ENCODE measurements around the gene ELOA.

Gene ELOA

GRCh38 chr1:23751815-23752200 lies 8.5 kb downstream of the ELOA start:
- no peak for TF ChIP-seq CTCF (conservative IDR thresholded peaks at IDR 0.05; ENCODE audit: low read depth, low read length)
- DNase-seq (ENCODE audit: low read depth): no peak
- H3K4me3 ChIP-seq (ENCODE audit: low read depth, low read length): no peak overlapping the region

GRCh38 chr1:23752909-23753308 lies 9.6 kb downstream of the ELOA start:
- H3K4me3 ChIP-seq (ENCODE audit: low read depth, low read length): no peak overlapping the region
- TF ChIP-seq CTCF (conservative IDR thresholded peaks at IDR 0.05; ENCODE audit: low read depth, low read length): no peak
- no peak for DNase-seq (ENCODE audit: low read depth)

- DNase-seq (ENCODE audit: low read depth): peak; percentile 88
- H3K4me3 ChIP-seq (ENCODE audit: low read depth, low read length): no peak overlapping the region
- TF ChIP-seq CTCF (conservative IDR thresholded peaks at IDR 0.05; ENCODE audit: low read depth, low read length): no peak
These were observed 13.4 kb downstream of the ELOA start for GRCh38 chr1:23756676-23757075.

GRCh38 chr1:23757812-23758211 lies 14.5 kb downstream of the ELOA start:
- TF ChIP-seq CTCF (conservative IDR thresholded peaks at IDR 0.05; ENCODE audit: low read depth, low read length): no peak
- DNase-seq (ENCODE audit: low read depth): no peak
- H3K4me3 ChIP-seq (ENCODE audit: low read depth, low read length): no peak overlapping the region

GRCh38 chr1:23759277-23759676 lies 16.0 kb downstream of the ELOA start:
- no peak overlapping the region for H3K4me3 ChIP-seq (ENCODE audit: low read depth, low read length)
- DNase-seq (ENCODE audit: low read depth): peak; percentile 63
- TF ChIP-seq CTCF (conservative IDR thresholded peaks at IDR 0.05; ENCODE audit: low read depth, low read length): no peak

GRCh38 chr1:23763041-23763577 lies 19.8 kb downstream of the ELOA start:
- H3K4me3 ChIP-seq (ENCODE audit: low read depth, low read length): no peak overlapping the region
- no peak for TF ChIP-seq CTCF (conservative IDR thresholded peaks at IDR 0.05; ENCODE audit: low read depth, low read length)
- DNase-seq (ENCODE audit: low read depth): no peak

- no peak overlapping the region for H3K4me3 ChIP-seq (ENCODE audit: low read depth, low read length)
- TF ChIP-seq CTCF (conservative IDR thresholded peaks at IDR 0.05; ENCODE audit: low read depth, low read length): no peak
- DNase-seq (ENCODE audit: low read depth): no peak
These were observed 25.5 kb downstream of the ELOA start for GRCh38 chr1:23768733-23769132.
